ENCODE data around the gene LYPD6B.
"Not testable (repeated sequence)": the region's sequence is repeated elsewhere in the genome, so short reads cannot be mapped to it uniquely, and the experiment has no call there.

Gene LYPD6B

GRCh38 chr2:149221898-149222297 is 183.4 kb downstream of the LYPD6B start:
- no peak for DNase-seq

DNA sequence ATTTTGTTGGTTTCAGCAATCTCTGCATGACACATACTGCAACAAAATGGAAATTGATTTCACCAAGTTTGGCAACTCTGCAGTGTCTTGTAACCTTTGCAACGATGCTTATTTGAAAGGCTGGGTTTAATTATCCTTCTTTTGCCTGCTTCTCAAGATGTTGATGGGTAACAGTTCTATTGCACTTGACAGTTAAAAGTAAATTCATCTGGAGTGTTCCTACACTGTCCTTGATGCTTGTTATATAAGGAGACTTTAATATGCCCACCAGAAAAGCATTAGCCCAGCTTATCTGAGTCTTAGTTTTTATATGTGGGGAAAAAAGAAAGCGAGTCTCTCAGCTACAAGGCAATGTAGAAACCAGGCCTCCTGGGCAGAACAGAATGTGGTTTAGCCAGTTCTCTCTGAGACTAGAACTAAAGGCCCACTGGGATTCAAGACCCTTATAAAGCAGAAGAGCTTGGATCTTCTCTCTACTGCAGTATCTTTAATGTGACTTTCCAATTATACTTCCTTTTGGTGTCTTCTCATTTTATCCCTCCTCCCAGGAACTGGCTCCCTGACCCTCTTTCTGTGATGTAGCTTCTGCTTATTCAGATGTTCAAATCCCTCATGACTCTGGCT is 185.1 kb downstream of the LYPD6B start:
- no peak for DNase-seq

DNA sequence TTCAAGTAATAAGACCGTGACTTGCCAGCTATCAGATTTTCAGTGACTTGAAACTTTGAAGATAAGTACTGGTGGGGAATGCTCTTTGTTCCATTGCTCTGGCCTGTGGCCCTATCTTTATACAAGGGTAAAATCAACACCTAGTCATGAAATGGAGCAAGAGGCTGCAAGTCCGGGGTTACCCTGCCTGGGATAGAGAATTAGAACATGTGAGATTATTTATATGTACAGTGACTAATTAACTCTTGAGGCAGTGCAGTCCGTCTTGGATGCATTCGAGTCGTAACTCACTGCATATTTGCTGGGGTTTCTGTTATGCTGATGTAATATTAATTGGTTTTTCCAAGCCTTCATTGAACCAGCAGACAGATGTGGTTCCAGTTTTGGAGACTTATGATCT is 186.0 kb downstream of the LYPD6B start:
- no peak for DNase-seq

- DNase-seq = no peak
Measured at GRCh38 chr2:149225446-149225845, 186.9 kb downstream of the LYPD6B start.

GRCh38 chr2:149226790-149227189 is 188.3 kb downstream of the LYPD6B start:
- no peak for DNase-seq

GRCh38 chr2:149235816-149236375 is 197.4 kb downstream of the LYPD6B start:
- no peak for DNase-seq

DNA sequence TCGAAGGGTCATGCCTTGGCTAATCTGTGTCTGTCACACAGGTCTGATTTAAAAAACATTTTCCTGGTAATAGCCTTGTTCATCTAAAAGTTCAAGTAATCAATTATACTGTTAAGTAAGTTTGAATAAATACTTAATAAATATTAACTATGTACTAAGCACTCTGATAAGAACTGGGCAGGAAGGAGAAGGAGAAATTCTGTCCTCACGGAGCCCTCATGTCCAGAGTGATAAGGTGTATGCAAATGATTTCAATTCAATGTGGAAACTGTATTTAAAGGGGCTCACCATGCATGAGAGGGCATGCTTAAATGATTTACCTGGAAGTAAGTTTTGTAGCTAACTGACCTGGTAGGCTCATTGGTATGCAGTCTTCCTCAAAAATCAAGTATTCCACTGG is 197.9 kb downstream of the LYPD6B start:
- DNase-seq = no peak

- DNase-seq = no peak
Measured at GRCh38 chr2:149246186-149246585, 207.7 kb downstream of the LYPD6B start.

GRCh38 chr2:149251436-149251835 is 212.9 kb downstream of the LYPD6B start:
- not testable (repeated sequence) for DNase-seq

GRCh38 chr2:149256877-149257276 is 218.4 kb downstream of the LYPD6B start:
- DNase-seq = not testable (repeated sequence)

DNA sequence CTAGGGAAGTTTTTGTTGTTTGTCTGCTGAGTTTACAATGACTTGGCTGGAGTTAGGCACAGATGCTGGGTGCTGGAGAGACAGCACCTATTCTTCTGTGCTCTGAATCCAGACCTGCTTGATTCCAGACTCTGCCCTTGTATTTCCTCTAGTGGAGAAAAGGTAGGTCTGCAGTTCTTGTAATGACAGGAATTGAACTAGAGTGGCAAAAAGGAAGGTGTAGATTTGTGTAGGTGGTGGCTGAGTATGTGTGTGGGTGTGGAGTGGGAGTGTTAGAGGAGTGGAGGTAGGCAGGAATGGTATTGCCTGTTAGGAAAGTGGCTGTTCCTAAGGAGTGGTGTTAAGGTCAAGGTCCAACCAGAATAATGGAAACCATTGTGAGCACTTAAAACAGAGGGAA is 220.0 kb downstream of the LYPD6B start:
- no peak for DNase-seq

DNA sequence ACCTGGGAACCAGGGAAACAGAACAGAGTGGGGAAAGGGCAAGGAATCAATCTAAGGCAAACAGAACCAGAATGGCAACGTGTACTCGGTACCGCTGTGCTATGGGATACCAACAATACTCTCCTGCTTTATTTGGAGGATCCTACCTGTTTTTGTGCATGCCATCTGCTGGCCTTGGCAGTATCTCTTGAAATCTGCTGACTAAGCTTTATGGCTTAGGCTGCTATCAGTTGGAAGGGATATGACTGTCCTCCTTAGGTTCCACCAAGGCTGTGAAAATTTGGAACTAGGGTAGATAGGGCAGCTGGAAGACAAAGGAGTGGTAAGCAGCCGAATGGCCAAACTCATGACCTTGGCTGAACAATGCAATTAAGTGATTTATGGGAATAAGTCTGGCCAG is 220.6 kb downstream of the LYPD6B start:
- DNase-seq = no peak

GRCh38 chr2:149261692-149262091 is 223.2 kb downstream of the LYPD6B start:
- DNase-seq = no peak
